ENCODE data around the gene HSD17B7. TPM values are rescaled to one million over a fixed set of nuclear protein-coding genes. Genes with fewer than 3 reads are reported as not detected.

Gene HSD17B7
- total and polyA plus RNA-seq, 10 of the 15 experiments (the other 5 are each of a cell fraction or from before 2014, with no cell fraction given) = 32.9 to 88.1 (median 36.3) TPM

- Histone ChIP-seq H3K27ac (ENCODE audit: control insufficient read depth, insufficient read depth) (no peak overlapping the region), H3K4me3 (no peak overlapping the region), H4K20me1 (ENCODE audit: control insufficient read depth, insufficient read depth) (no peaks in the 10 kb centered on the region), H3K9ac (ENCODE audit: control insufficient read depth, insufficient read depth, low read length) (no peak overlapping the region), H3K79me2 (ENCODE audit: control insufficient read depth, insufficient read depth, low read length) (no peaks in the 10 kb centered on the region), H3K9me3 (replicated peaks; ENCODE audit: control insufficient read depth, insufficient read depth, low read length) (no peaks in the 10 kb centered on the region), H3K36me3 (ENCODE audit: control insufficient read depth in 2 of 2, insufficient read depth in 2 of 2, low read length in 1 of 2) (no peaks in the 10 kb centered on the region), H2AFZ (ENCODE audit: control insufficient read depth, low read depth, low read length) (no peak overlapping the region), H3K4me1 (ENCODE audit: control insufficient read depth, insufficient read depth, low read length) (no peaks in the 10 kb centered on the region), H3K4me2 (ENCODE audit: control insufficient read depth, insufficient read depth) (no peak overlapping the region), H3K27me3 (replicated peaks in 1 of 2; ENCODE audit: control insufficient read depth in 2 of 2, insufficient read depth in 2 of 2, low read length in 1 of 2) (no peaks in the 10 kb centered on the region)
- in situ Hi-C loops (cut with MboI) (no loop called here), intact Hi-C loops (cut with micrococcal nuclease; ENCODE audit: unreplicated experiment) (no loop called here)
- no peak for FAIRE-seq
- ChIA-PET RAD21 (ENCODE audit: unreplicated experiment) (no interaction called here), SMC1A (ENCODE audit: uncharacterized antibody, unreplicated experiment) (no interaction called here), CTCF (interaction anchor here (1.2 kb wide), 1 partner anchor 407 kb away, joined by 3 read pairs; no protein-coding TSS in a partner anchor), POLR2A (no interaction called here)
- no peak for ATAC-seq
- WGBS (ENCODE audit: insufficient coverage, insufficient replicate concordance, low lambda C conversion rate, missing lambda C conversion rate) = 33% methylated on average over 1 of the region's 1 CpG
- DNase-seq (ENCODE audit: low read depth, low spot score) = no peak
- BruUV-seq (replicated peaks) = no TSS peak
- TF ChIP-seq MEF2B (IDR thresholded peaks at IDR 0.05; ENCODE audit: partially characterized antibody, poor library complexity, severe bottlenecking) = no peak
- no peak for TF ChIP-seq HCFC1 (IDR thresholded peaks at IDR 0.05; ENCODE audit: low read length)
- TF ChIP-seq ZNF207 (IDR thresholded peaks at IDR 0.05; ENCODE audit: borderline replicate concordance) = no peak
- TF ChIP-seq, protein P1, sequence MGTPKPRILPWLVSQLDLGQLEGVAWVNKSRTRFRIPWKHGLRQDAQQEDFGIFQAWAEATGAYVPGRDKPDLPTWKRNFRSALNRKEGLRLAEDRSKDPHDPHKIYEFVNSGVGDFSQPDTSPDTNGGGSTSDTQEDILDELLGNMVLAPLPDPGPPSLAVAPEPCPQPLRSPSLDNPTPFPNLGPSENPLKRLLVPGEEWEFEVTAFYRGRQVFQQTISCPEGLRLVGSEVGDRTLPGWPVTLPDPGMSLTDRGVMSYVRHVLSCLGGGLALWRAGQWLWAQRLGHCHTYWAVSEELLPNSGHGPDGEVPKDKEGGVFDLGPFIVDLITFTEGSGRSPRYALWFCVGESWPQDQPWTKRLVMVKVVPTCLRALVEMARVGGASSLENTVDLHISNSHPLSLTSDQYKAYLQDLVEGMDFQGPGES (IDR thresholded peaks at IDR 0.05) = no peak
- no peak for TF ChIP-seq PML (IDR thresholded peaks at IDR 0.05; ENCODE audit: low read length)
- TF ChIP-seq SMAD1 (IDR thresholded peaks at IDR 0.05; ENCODE audit: low read depth, partially characterized antibody) = no peak
- TF ChIP-seq, protein P2, sequence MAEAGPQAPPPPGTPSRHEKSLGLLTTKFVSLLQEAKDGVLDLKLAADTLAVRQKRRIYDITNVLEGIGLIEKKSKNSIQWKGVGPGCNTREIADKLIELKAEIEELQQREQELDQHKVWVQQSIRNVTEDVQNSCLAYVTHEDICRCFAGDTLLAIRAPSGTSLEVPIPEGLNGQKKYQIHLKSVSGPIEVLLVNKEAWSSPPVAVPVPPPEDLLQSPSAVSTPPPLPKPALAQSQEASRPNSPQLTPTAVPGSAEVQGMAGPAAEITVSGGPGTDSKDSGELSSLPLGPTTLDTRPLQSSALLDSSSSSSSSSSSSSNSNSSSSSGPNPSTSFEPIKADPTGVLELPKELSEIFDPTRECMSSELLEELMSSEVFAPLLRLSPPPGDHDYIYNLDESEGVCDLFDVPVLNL (IDR thresholded peaks at IDR 0.05; ENCODE audit: low read depth, low read length) = no peak
- no peak for TF ChIP-seq EP300 (IDR thresholded peaks at IDR 0.05; ENCODE audit: borderline replicate concordance in 1 of 2, control insufficient read depth in 1 of 2, low read depth in 2 of 2, low read length in 2 of 2)
- no peak for TF ChIP-seq DPF2 (IDR thresholded peaks at IDR 0.05)
- TF ChIP-seq ZBTB33 (IDR thresholded peaks at IDR 0.05) = no peak
- no peak for TF ChIP-seq ZNF384 (IDR thresholded peaks at IDR 0.05; ENCODE audit: borderline replicate concordance, low read depth, low read length)
- no peak for TF ChIP-seq ESRRA (IDR thresholded peaks at IDR 0.05; ENCODE audit: low read length)
- TF ChIP-seq, protein P3, sequence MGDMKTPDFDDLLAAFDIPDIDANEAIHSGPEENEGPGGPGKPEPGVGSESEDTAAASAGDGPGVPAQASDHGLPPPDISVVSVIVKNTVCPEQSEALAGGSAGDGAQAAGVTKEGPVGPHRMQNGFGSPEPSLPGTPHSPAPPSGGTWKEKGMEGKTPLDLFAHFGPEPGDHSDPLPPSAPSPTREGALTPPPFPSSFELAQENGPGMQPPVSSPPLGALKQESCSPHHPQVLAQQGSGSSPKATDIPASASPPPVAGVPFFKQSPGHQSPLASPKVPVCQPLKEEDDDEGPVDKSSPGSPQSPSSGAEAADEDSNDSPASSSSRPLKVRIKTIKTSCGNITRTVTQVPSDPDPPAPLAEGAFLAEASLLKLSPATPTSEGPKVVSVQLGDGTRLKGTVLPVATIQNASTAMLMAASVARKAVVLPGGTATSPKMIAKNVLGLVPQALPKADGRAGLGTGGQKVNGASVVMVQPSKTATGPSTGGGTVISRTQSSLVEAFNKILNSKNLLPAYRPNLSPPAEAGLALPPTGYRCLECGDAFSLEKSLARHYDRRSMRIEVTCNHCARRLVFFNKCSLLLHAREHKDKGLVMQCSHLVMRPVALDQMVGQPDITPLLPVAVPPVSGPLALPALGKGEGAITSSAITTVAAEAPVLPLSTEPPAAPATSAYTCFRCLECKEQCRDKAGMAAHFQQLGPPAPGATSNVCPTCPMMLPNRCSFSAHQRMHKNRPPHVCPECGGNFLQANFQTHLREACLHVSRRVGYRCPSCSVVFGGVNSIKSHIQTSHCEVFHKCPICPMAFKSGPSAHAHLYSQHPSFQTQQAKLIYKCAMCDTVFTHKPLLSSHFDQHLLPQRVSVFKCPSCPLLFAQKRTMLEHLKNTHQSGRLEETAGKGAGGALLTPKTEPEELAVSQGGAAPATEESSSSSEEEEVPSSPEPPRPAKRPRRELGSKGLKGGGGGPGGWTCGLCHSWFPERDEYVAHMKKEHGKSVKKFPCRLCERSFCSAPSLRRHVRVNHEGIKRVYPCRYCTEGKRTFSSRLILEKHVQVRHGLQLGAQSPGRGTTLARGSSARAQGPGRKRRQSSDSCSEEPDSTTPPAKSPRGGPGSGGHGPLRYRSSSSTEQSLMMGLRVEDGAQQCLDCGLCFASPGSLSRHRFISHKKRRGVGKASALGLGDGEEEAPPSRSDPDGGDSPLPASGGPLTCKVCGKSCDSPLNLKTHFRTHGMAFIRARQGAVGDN (IDR thresholded peaks at IDR 0.05) = no peak
- no peak for TF ChIP-seq JUND (IDR thresholded peaks at IDR 0.05; ENCODE audit: low read depth, low read length)
- no peak for TF ChIP-seq ZNF24 (IDR thresholded peaks at IDR 0.05)
- no peak for TF ChIP-seq STAT1 (conservative IDR thresholded peaks at IDR 0.05)
- no peak for TF ChIP-seq SUZ12 (IDR thresholded peaks at IDR 0.05; ENCODE audit: unreplicated experiment)
- TF ChIP-seq ASH2L (IDR thresholded peaks at IDR 0.05; ENCODE audit: borderline replicate concordance, low read depth) = no peak
Observed at GRCh38 chr1:162765788-162766187, 24.7 kb upstream of the HSD17B7 start.

Measured in GM12878 (cell line).